GM23338 (cell line): ENCODE results near the gene PAH. TPM values are rescaled to one million over a fixed set of nuclear protein-coding genes. Genes with fewer than 3 reads are reported as not detected.
A peak's percentile ranks its signal among the peaks of the same experiment; 100 is the strongest.

Experiments used
- ATAC-seq: fragments of 200-7000 bp; cut with Tn5 transposase; 3 replicates; pipeline ENCODE4 v1.9.1; 2020
- DNase-seq: peaks from one replicate; pipeline ENCODE4 v3.0.0-alpha.2; 2015; ENCODE audit warnings: low spot score
- H2AFZ ChIP-seq: fragments of 200-600 bp; sonication (generic); 2 replicates; pipeline ENCODE4 v1.8.0; 2016; ENCODE audit warnings: antibody characterized with exemption, mild to moderate bottlenecking, moderate library complexity
- H3F3A ChIP-seq: fragments of 200-600 bp; sonication (generic); replicated peaks from 2 replicates; pipeline ENCODE4 v1.8.0; 2017; ENCODE audit warnings: antibody characterized with exemption, mixed run types, low read depth
- H3K27ac ChIP-seq: fragments of 200-600 bp; sonication (generic); 2 replicates; pipeline ENCODE4 v1.6.1; 2016; ENCODE audit warnings: low read depth
- H3K27me3 ChIP-seq: fragments of 200-600 bp; sonication (generic); 2 replicates; pipeline ENCODE4 v1.8.0; 2016; ENCODE audit warnings: mild to moderate bottlenecking, mixed run types, moderate library complexity; ENCODE audit not compliant: insufficient read depth
- H3K36me3 ChIP-seq: fragments of 200-600 bp; sonication (generic); 2 replicates; pipeline ENCODE4 v1.8.0; 2016; ENCODE audit warnings: mild to moderate bottlenecking; ENCODE audit not compliant: insufficient read depth
- H3K4me1 ChIP-seq: fragments of 200-600 bp; sonication (generic); 2 replicates; pipeline ENCODE4 v1.8.0; 2016; ENCODE audit warnings: mild to moderate bottlenecking, moderate library complexity; ENCODE audit not compliant: insufficient read depth
- H3K4me2 ChIP-seq: fragments of 200-600 bp; sonication (generic); 2 replicates; pipeline ENCODE4 v1.7.1; 2017; ENCODE audit warnings: mixed run types
- H3K4me3 ChIP-seq: fragments of 200-600 bp; sonication (generic); 2 replicates; pipeline ENCODE4 v1.6.1; 2016; ENCODE audit warnings: mixed run types
- H3K79me2 ChIP-seq: fragments of 200-600 bp; sonication (generic); replicated peaks from 2 replicates; pipeline ENCODE4 v1.8.0; 2017; ENCODE audit warnings: mild to moderate bottlenecking; ENCODE audit not compliant: insufficient read depth
- H3K9me2 ChIP-seq: fragments of 200-600 bp; sonication (generic); 2 replicates; pipeline ENCODE4 v1.8.0; 2017; ENCODE audit not compliant: insufficient read depth
- H4K20me1 ChIP-seq: fragments of 200-600 bp; sonication (generic); replicated peaks from 2 replicates; pipeline ENCODE4 v1.8.0; 2017; ENCODE audit warnings: mild to moderate bottlenecking; ENCODE audit not compliant: insufficient read depth
- H3K27ac Mint-ChIP-seq: 2 replicates; pipeline ENCODE4 v1.8.0; 2020; ENCODE audit warnings: inconsistent platforms, mild to moderate bottlenecking, moderate library complexity, mixed read lengths
- H3K27me3 Mint-ChIP-seq: 3 replicates; pipeline ENCODE4 v1.8.0; 2022; ENCODE audit warnings: low read depth, mild to moderate bottlenecking, moderate library complexity, mixed read lengths, inconsistent platforms; ENCODE audit not compliant: insufficient read depth, poor library complexity
- H3K36me3 Mint-ChIP-seq: 3 replicates; pipeline ENCODE4 v1.8.0; 2021; ENCODE audit warnings: low read depth, mild to moderate bottlenecking, inconsistent platforms, moderate library complexity, mixed read lengths
- H3K4me1 Mint-ChIP-seq: 3 replicates; pipeline ENCODE4 v1.8.0; 2020; ENCODE audit warnings: mild to moderate bottlenecking, inconsistent platforms, mixed read lengths
- H3K4me3 Mint-ChIP-seq: 3 replicates; pipeline ENCODE4 v1.8.0; 2021; ENCODE audit warnings: moderate library complexity, mild to moderate bottlenecking, inconsistent platforms, mixed read lengths
- H3K9me3 Mint-ChIP-seq: 3 replicates; pipeline ENCODE4 v1.8.0; 2020; ENCODE audit warnings: moderate library complexity, mild to moderate bottlenecking, inconsistent platforms, mixed read lengths
- CREB1 ChIP-seq: fragments of 250-450 bp; sonication (Bioruptor Pico); IDR thresholded peaks from 2 replicates; pipeline ENCODE4 v1.5.0; 2020; ENCODE audit warnings: low read depth, mild to moderate bottlenecking, moderate library complexity
- ETS1 ChIP-seq: IDR thresholded peaks from 2 replicates; pipeline ENCODE4 v1.6.1; 2016; ENCODE audit warnings: antibody characterized with exemption
- EZH2 ChIP-seq: fragments of 200-600 bp; sonication (generic); IDR thresholded peaks from one replicate; pipeline ENCODE4 v1.8.0; 2017; ENCODE audit warnings: antibody characterized with exemption, mild to moderate bottlenecking, low read depth; ENCODE audit not compliant: unreplicated experiment
- EZH2phosphoT487 ChIP-seq: fragments of 200-600 bp; sonication (generic); IDR thresholded peaks from one replicate; pipeline ENCODE4 v1.8.1; 2018; ENCODE audit warnings: antibody characterized with exemption; ENCODE audit not compliant: unreplicated experiment
- JUNB ChIP-seq: IDR thresholded peaks from one replicate; pipeline ENCODE4 v1.6.1; 2016; ENCODE audit warnings: antibody characterized with exemption; ENCODE audit not compliant: unreplicated experiment
- NANOG ChIP-seq: IDR thresholded peaks from 2 replicates; pipeline ENCODE4 v1.6.1; 2016; ENCODE audit warnings: antibody characterized with exemption, borderline replicate concordance
- POLR2AphosphoS5 ChIP-seq: IDR thresholded peaks from 2 replicates; pipeline ENCODE4 v1.6.1; 2016; ENCODE audit warnings: antibody characterized with exemption, low read depth
- ZNF331 ChIP-seq: fragments of 250-450 bp; sonication (Bioruptor Pico); IDR thresholded peaks from 2 replicates; pipeline ENCODE4 v1.5.0; 2020; ENCODE audit warnings: low read depth, mild to moderate bottlenecking, moderate library complexity
- ZNF462 ChIP-seq: fragments of 250-450 bp; sonication (Bioruptor Pico); IDR thresholded peaks from 2 replicates; pipeline ENCODE4 v1.5.0; 2020; ENCODE audit warnings: mild to moderate bottlenecking, moderate library complexity
- polyA plus RNA-seq: library from polyadenylated mRNA; unstranded; fragments of >200 nt; fragmentation: Nextera tagmentation; extraction: Ambion mirVana; gene quantifications from 2 replicates; pipeline ENCODE4 v1.2.1, GENCODE V29; 2016
- total RNA-seq: library from RNA; depleted of rRNA; stranded (reverse); fragments of >200 nt; shearing (Covaris generic); gene quantifications from 2 replicates; pipeline ENCODE4 v1.2.3, GENCODE V29; 2014

The PAH gene
- total and polyA plus RNA-seq, 2 experiments from 2014 or later: 3.7 to 4.8 TPM

GRCh38 chr12:102960766-102961465, 43.9 kb upstream of the PAH start:
- Mint-ChIP-seq H3K4me1 (peaks cover 63% of the 10 kb centered on the region), H3K27me3 (peaks cover 98% of the 10 kb centered on the region), H3K4me3 (peak overlapping the region; percentile 37; the same call in 1 of the 3 replicates), H3K36me3 (peaks cover 7% of the 10 kb centered on the region), H3K27ac (no peak overlapping the region), H3K9me3 (peaks cover 22% of the 10 kb centered on the region)
- DNase-seq (no peak), ATAC-seq (no peak)
- no peak overlapping the region for H3K27ac ChIP-seq
- no peak overlapping the region for H2AFZ ChIP-seq
- H3K4me3 ChIP-seq: peak overlapping the region; percentile 44
- H3K9me2 ChIP-seq: no peaks in the 10 kb centered on the region
- H4K20me1 ChIP-seq: peaks cover 25% of the 10 kb centered on the region
- TF ChIP-seq CREB1 (no peak), EZH2phosphoT487 (peak; percentile 61), POLR2AphosphoS5 (no peak), ZNF331 (no peak), ETS1 (no peak), EZH2 (peak; percentile 86)
- peaks cover 62% of the 10 kb centered on the region for H3K4me1 ChIP-seq
- H3K36me3 ChIP-seq: no peaks in the 10 kb centered on the region
- H3K4me2 ChIP-seq: peak overlapping the region; percentile 69
- peaks cover 100% of the 10 kb centered on the region for H3K27me3 ChIP-seq
- H3F3A ChIP-seq: peaks cover 34% of the 10 kb centered on the region
- no peaks in the 10 kb centered on the region for H3K79me2 ChIP-seq

GRCh38 chr12:102959391-102959790, 42.3 kb upstream of the PAH start:
- no peaks in the 10 kb centered on the region for H3K79me2 ChIP-seq
- H3K4me1 Mint-ChIP-seq: peaks cover 53% of the 10 kb centered on the region
- H3K27ac ChIP-seq: no peak overlapping the region
- ATAC-seq: no peak
- H3K4me3 ChIP-seq: peak overlapping the region; percentile 69
- no peak overlapping the region for H3K27ac Mint-ChIP-seq
- peaks cover 17% of the 10 kb centered on the region for H3K9me3 Mint-ChIP-seq
- peaks cover 7% of the 10 kb centered on the region for H3K36me3 Mint-ChIP-seq
- DNase-seq: no peak
- peaks cover 28% of the 10 kb centered on the region for H4K20me1 ChIP-seq
- peak overlapping the region; percentile 62; the same call in 2 of the 3 replicates for H3K4me3 Mint-ChIP-seq
- no peak overlapping the region for H2AFZ ChIP-seq
- peaks cover 64% of the 10 kb centered on the region for H3K4me1 ChIP-seq
- peaks cover 100% of the 10 kb centered on the region for H3K27me3 ChIP-seq
- TF ChIP-seq ZNF331 (no peak), ZNF462 (CRISPR knock-in tag) (no peak), CREB1 (no peak), ETS1 (no peak), NANOG (no peak), EZH2 (peak; percentile 92), JUNB (no peak), EZH2phosphoT487 (peak; percentile 78)
- H3K36me3 ChIP-seq: no peaks in the 10 kb centered on the region
- peaks cover 98% of the 10 kb centered on the region for H3K27me3 Mint-ChIP-seq
- H3K9me2 ChIP-seq: no peaks in the 10 kb centered on the region
- peaks cover 28% of the 10 kb centered on the region for H3F3A ChIP-seq
- H3K4me2 ChIP-seq: peak overlapping the region; percentile 92; the same call in 1 of the 2 replicates
